ENCODE results near the gene PPP6R3.
"Not testable (repeated sequence)": the region's sequence is repeated elsewhere in the genome, so short reads cannot be mapped to it uniquely, and the experiment has no call there.

Gene PPP6R3

DNA sequence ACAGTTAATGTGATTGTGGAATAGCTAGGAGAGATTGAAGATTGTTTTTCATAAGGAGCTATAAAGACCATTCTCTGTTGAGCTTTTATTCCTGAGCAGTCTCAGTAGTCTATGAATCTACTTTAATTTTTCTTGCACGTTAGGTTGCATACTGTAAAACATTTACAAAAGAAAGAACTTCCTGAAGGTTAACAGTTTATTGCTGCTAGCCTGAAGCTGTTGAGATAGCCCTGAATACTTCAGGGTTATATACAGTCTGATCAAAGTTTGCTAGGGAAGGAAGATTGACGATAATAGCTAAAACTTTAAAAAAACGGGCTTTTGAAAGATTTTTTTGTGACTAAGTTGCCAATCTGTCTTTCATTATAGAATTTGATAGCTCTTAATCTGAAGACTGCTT, 64.8 kb downstream of the PPP6R3 start:
- DNase-seq (ENCODE audit: low spot score) = no peak

DNA sequence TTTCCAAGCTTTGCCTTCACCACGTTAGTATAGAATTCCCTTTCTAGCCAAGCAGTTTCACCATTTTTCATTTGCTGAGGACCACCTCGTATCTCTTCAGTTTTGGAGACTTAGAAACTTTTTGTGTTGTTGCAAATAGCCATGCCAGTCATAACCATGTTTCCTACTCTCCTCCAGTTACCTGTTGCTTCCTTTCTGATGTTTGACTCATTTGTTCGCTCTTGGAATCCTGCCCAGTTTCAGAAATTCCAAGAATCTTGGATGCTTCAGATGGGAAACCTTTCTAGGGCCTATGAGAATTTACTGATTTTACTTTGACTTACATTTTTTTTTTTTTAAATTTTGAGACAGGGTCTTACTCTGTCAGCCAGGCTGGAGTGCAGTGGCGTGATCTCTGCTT, 65.4 kb downstream of the PPP6R3 start:
- DNase-seq (ENCODE audit: low spot score) = no peak

DNA sequence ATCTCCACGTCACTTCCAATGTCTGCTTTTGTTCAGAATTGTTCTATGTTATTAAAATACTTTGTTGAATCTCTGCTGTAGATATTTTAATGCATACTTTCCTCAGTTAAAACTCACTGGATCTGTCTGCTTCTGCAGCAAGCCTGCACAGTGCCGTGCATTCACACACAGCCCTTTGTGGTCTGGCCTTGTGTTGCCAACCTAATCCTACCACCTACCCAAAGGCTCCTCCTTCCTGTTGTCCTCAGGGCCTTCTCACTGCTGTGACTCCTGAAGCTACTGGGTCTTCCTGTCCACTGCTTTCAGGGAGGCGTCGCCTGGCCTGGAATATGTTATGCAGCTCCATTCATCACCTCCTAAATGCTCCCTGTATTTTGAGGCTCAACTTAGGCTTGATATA, 67.0 kb downstream of the PPP6R3 start:
- DNase-seq (ENCODE audit: low spot score) = no peak

DNA sequence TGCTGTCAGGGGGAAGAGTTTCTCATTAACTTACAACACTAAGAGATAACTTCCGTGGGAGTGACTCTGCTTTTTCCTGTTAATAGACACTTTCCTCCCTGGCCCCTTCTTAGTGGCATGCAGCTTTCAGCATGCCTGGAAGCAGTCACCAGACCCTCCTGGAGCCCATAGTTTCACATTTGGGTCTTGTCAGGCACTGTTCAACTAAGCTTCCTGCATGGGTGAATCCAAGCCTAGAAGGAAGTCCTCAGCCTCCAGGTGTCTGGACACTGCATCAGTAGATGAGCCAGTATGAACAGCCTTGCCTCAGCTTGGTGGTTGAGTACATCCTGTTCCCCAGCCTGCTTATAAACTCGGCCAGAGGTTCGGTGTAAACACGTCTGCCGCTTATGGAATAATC, 68.1 kb downstream of the PPP6R3 start:
- no peak for DNase-seq (ENCODE audit: low spot score)

DNA sequence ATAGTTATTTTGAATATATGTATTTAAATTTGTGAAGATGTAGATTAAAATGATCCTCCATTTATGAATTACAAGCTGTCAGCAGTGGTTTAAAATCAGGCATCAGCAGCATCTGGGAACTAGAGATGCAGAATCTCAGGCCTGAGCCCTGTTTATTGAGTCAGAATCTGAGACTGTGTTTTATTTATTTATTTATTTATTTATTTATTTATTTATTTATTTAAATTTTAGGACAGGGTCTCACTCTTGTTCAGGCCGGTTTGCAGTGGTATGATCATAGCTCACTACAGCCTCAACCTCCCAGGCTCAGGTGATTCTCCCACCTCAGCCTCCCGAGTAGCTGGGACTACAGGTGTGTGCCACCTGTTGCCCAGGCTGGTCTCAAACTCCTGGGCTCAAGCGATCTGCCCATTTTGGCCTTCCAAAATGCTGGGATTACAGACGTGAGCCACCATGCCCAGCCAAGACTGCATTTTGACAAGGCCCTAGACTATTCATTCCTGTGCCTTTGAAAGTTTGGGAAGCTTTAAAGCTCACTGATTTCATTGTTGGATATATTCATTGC, 70.7 kb downstream of the PPP6R3 start:
- DNase-seq (ENCODE audit: low spot score) = no peak

DNA sequence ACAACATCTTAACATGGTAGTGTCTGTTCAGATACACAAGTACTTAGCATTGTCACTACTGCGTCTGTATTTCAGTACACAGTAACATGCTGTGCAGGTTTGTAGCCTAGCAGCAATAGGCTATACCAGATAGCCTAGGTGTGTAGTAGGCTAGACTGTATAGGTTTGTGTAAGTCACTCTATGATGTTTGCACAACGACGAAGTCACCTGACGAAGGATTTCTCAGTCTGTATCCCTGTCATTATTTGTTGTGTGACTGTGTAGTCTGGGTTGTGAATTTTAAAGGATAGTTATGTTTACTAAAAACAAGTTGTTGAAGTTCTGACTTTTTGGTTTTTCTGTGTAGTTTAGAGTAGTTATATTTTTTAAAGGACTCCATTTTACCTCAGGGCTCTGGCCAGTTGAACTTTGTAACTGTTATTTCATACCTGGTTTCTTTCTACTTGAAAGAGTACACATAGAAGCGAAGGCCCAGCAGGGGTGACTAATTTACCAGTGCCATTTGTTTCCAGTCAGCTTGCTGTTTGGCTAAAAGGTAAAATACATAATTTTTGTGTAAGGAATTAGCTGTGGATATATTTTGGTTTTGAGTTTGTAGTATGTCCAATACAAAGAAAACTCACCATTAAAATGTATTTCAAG, 72.3 kb downstream of the PPP6R3 start:
- DNase-seq (ENCODE audit: low spot score) = no peak

DNA sequence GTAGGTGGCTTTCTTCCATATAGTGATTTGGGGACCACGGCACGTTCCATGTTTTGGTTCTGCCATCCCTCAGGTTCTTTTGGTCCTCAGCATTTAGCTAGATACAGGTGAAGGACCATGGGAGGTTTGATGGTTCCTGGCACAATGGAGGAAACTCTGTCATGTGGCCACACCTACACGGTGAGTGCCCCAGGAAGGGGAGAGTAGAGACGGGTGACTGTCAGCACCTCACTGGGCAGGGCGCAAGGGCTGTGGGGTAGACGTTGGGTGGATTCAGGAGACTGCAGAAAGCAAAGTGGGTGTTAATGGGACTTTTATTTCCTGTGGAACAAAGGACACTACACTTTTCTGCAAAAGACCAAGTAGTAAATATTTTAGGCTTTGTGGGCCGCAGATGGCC, 73.4 kb downstream of the PPP6R3 start:
- DNase-seq (ENCODE audit: low spot score) = no peak

DNA sequence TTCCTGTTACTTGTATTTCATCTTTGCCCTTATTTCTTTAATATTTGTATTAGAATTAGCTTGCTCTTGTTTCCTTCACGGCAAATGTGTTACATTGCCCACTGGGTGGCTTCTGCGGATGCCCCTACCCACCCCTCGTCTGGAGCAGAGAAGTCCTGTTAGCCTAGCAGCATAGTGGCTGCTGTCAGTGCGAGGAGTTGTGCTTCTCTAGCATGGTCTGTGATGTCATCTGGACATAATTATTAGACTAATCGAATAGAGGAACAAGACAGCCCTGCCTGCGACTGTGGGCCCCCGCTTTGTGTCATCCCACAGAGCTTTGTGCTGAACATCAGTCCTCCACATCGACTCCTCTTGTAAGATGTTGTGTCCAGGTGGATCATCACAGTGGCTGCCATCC, 74.5 kb downstream of the PPP6R3 start:
- no peak for DNase-seq (ENCODE audit: low spot score)

DNA sequence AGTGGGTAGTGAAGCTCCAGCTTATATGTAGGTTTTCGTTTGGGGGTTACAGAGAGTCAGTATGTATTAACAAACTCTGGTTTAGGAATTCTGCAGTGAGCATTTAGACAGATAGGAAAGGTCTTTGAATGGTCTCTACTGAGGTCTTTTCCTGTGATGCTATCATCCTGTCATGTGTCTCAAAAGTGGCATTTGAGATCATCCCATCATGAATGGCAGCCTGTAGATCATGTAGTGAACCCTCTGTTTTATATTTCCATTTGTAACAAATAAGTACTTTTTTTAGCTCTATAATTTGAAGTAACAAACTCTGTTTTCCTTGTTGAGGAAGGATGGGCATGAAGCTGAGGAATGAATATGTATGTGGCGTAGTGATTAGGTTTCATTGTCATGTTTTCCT, 76.2 kb downstream of the PPP6R3 start:
- no peak for DNase-seq (ENCODE audit: low spot score)

DNA sequence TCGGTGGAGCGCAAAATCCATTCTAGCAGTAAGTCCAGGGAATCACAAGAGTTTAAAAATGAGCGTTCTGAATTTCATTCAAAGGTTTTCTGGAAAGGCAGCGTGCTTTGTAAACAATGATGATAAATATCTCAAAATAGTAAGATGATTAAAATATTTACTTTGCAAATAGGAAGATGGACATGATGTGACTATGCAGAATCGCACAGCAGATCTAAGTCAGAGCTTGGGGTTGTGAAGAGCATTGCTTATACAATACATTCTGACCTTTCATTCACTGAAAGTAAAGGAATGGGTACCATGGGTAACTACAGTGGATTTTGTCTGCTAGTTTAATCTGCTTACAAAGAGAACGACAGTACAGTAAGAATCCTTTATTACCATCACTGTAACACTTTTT, 77.5 kb downstream of the PPP6R3 start:
- no peak for DNase-seq (ENCODE audit: low spot score)

DNA sequence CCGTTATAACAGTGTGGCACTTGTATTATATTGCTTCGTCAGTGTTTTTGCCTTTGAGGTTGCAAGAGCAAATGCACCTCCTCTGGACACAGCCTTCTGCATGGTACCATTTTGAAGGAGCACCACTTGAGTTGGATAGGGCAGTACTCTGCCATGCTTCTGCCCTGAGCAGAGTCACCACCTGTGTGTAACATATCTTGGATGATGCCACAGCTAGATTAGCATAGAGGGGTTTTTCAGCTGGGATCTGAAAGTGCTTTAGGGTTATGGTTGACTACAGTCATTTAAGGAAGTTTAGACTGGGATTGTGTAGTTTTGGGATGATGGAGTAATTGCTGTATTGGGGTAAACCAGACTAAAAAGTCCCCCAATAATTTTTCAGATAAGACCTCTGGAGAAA, 78.8 kb downstream of the PPP6R3 start:
- DNase-seq (ENCODE audit: low spot score) = no peak

DNA sequence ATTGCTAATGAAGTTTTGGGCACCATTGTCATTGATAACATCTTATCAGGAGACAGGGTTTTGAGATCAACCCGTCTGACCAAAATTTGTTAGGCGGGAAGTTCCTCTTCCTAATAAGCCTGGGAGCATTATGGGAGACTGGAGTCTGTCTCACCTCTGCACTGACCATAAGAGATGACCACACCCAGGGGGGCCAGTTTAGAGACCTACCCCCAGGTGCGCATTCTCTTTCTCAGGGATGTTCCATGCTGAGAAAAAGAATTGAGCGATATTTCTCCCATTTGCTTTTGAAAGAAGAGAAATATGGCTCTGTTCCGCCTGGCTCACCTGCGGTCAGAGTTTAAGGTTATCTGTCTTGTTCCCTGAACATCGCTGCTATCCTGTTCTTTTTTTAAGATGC, 80.0 kb downstream of the PPP6R3 start:
- DNase-seq (ENCODE audit: low spot score) = not testable (repeated sequence)

DNA sequence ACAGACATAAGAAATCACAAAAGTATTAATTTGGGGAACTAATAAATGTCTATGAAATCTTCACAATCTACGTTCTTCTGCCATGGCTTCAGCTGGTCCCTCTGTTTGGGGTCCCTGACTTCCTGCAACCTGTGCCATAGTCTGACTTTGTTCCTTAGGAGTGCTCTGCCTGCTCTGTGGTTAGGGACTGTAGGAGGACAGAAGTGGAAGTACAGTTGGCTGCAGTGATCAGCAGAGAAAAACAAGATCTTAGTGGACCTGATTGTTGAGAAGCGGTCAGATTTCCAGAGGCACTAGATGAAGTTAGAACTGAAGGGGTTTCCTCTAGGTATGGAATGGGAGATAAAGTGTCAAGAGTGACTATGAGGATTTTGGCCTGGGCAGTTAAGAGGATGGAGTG, 80.6 kb downstream of the PPP6R3 start:
- DNase-seq (ENCODE audit: low spot score) = no peak

DNA sequence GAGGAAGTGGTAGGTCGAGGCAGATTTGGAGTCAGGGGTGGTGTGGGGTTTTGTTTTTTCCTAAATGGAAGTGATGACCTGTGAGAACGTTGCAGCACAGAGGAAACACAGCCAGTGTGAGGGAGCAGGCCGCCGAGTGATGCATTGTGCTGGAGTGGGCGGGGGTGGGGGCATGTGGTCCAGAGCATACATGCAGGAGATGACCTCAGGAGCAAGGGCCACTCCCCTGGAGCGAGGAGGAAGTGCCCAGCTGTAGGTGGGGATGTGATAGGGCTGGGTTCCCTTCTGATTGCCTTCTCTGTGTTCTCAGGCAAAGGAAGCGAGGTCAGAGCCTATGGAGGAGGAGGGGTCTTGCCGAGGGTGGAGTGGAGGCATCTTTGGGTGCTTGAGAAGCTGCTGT, 81.4 kb downstream of the PPP6R3 start:
- DNase-seq (ENCODE audit: low spot score) = no peak

DNA sequence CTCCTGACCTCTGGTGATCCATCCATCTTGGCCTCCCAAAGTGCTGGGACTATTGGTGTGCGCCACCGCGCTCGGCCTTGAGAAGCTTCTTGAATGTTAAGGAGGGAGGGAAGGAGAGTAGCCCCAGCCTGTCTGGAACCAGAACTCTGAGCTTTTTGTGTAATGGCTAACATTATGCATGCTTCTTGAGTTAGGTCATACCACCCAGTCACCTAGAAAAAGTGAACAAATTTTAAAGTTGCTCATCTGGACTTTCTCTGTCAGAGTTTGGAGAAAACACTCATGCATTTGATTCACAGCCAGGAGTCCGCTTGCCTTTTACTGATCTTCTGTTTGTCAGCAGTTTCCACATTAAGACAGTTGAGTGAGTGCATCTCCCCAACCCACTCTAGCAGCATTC, 82.1 kb downstream of the PPP6R3 start:
- peak; percentile 72 for DNase-seq (ENCODE audit: low spot score)

DNA sequence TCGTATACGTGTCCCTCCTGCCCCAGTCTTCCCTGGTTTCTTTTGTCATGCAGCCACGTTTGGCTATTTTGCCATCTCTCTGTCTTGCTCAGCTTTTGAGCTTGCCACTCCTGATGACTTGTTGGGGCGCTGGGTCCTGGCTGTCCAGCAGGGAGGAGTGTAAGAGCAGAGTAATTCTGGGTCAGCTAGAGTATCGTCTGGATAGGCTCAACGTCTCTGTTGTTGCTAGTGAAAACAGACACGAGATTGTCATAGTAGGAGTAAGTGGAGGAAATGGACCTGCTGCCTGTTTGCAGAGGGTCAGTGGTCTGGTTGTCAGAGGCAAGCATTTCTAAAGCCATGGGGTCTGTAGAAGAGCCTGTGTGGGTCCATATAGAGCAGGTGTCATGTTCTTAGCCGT, 83.0 kb downstream of the PPP6R3 start:
- DNase-seq (ENCODE audit: low spot score) = no peak

DNA sequence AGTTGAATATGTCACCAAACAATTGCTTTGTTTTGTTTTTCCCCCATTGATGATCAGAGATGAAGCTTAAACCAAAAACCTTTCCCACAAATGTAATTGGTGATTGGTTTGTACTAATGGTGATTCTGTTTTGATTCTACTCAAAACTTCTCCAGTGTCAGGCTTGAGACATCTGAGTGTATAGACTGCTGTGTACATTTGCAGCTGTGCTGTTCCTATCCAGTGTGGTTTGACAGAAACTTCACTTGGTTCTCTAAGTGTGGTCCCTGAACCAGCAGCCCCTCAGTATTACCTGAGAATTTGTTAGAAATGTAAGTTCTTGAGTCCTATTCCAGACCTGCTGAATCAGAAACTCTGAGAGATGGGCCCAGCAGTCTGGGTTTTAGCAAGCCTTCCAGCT, 84.8 kb downstream of the PPP6R3 start:
- no peak for DNase-seq (ENCODE audit: low spot score)

DNA sequence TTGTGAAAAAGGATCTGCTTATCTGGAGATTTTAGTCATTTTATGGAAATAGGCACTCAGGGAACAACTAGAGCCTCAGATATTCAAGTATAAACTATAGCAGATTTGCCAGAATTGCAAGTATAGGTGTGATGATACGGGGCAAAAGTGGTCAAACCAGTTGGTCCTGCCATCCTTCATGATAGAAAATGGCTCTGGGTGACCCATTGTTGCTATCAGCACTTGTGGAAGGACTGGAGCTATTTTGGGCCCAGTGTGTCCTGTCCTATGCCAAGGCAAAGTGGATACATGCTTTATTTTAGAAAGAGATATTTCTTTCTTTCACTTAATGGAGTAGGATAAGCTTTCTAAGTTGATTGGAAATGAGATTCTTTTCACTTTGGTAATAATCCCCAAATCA, 85.2 kb downstream of the PPP6R3 start:
- no peak for DNase-seq (ENCODE audit: low spot score)

DNA sequence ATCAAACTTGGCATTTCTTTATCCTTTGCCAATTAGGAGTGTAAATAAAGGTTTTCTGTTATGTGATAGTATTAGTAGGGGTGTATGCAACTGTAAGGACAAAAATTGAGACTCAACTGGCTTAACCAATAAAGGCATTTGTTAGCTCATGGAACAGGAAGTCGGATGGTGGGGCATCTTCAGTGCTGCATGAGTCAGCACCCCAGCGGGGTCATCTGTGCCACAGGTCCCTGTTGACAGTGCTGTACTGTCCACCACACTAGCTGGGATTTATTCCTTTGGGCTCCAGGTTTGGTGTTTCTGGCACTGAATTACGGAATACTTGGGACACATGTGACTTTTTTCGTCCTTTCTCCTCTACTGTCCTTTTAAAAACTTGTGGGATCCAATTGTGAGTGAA, 86.0 kb downstream of the PPP6R3 start:
- DNase-seq (ENCODE audit: low spot score) = no peak

DNA sequence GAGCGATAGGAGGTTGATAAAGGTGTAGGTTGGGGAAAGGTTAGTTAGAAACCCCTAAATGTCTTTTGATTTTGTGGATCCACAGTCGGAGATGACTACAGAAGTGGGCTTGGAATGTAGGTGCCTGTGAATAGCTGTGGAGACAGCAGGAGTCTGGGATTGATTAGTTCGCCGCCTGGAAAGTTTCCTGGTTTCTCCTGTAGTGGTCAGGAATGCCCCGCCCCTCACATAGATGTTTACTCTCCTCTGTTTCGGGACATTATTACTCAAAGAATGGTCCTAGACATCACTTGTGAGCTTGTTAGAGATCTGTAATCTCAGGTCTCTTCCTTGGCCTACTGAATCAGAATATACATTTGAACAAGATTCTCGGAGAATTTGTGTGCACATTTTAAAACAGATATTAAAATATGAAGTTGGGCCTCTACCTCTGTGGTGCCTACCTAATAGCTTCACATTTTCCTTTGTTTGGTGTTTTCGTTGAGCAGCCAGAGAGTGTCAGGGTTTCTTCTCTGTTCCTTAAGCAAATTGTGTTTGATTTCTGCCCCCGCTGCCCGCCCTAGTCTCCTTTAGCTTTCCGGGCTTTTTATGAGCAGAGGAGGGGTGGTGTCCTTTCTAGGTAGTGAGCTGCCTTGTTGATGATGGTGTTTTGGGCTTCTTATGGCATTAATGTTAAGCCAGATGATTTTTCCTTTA, 89.4 kb downstream of the PPP6R3 start:
- no peak for DNase-seq (ENCODE audit: low spot score)

DNA sequence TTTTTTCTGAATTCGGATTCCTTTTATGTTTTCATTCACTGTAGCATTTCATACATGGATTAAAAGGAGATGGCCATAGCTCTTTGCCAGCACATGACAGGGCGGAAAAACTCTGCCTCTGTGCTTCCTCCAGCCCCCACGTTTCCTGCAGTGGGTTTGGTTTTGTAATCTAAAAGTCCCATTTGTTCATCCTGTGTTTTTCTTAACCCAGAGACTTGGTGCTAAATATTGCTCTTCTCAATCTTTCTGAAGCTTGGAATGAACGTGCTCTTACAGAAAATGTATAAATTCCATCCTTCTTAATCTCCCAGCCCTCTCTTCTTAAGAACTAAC, 89.9 kb downstream of the PPP6R3 start:
- no peak for DNase-seq (ENCODE audit: low spot score)

DNA sequence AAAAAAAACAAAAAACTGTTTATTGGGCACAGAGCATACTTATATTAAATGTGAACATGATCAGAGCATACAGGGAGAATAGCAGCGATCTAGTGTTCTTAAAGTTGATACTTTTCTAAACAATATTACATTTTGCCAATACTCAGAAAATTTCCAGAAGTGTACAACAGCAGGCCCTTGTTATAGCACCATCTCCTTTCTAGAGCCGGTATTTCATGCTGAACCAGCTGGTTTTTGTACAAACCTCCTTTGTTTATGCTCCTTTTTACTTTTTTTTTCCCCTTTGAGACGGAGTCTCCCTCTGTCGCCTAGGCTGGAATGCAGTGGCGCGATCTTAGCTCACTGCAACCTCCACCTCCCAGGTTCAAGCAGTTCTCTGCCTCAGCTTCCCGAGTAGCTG, 90.7 kb downstream of the PPP6R3 start:
- no peak for DNase-seq (ENCODE audit: low spot score)

DNA sequence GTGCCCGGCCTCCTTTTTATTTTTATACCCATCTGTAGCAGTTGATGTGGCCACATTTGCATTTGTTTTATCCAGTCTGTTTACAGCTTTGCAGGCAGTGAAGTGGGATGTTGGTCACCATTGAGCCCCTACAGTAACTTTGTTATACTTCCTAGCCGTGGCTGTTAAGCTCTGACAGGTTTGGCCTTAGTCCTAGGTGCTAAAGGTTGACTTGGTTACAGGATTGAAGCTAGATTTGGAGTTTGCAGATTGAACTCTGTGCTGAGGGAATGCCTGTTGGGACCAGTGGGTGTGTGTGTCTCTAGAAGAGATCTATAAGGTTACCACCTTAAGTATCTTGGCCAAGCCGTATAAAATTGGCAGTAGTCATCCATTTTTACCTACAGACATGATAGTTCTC, 91.2 kb downstream of the PPP6R3 start:
- DNase-seq (ENCODE audit: low spot score) = no peak

DNA sequence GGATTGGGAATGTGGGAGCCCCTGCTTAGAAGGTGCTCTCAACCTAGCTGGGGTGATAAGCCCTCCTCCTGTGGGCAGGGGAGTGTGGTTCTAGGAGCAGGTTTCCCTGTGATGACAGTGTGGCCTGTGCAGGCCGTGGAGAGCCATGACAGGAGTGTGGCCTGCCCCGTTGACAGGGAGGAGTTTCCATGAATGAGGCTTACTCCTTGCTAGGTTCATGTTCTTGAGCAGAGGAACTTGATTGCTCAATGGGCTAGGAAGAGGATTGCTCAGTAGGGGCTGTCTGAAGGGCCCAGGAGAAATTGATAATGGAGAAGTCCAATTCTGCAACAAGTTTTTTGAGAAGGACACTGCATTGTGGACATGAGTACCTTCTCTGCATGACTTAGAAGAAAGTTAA, 92.0 kb downstream of the PPP6R3 start:
- no peak for DNase-seq (ENCODE audit: low spot score)
